HCEC 1CT (cell line): ENCODE results near the gene CDX1.

Experiments used
- DNase-seq: peaks from one replicate; pipeline ENCODE4 v3.0.0-alpha.2; 2017

CDX1 gene

DNA sequence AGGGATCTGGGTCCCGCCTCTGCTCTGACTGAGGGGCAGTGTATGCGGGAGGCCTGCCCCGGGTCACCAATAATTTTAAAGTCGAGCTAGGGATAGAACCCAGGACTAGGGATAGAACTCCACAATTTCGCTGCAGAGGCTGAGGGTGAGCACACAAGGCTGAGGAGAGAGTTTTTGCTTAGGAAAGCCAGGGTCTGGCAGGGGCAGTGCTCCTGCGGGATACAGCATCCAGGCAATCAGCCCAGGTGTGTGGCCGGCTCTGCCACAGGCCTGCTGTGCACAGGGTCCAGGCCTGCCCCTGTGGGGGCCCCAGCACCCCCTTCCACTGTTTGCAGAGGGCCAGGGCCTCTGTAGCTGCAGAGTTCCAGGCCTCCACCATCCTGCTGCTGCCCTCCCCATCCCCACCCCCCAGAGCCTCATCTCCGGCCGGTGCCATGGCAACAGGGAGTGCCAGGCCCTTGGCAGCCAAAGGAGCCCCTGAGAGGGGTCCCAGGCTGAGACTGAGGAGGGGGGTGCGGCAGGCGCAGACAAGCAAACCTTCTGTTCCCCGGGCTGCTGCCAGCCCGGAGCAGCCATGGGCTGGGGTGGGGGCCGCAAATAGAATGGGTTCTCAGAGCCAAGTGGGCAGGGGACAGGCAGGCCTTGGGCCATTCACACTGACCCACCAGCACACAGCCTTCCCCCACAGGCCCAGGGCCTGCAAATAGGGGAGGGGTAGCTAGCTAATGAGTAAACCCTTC is 19.5 kb upstream of the CDX1 start:
- DNase-seq = no peak

DNA sequence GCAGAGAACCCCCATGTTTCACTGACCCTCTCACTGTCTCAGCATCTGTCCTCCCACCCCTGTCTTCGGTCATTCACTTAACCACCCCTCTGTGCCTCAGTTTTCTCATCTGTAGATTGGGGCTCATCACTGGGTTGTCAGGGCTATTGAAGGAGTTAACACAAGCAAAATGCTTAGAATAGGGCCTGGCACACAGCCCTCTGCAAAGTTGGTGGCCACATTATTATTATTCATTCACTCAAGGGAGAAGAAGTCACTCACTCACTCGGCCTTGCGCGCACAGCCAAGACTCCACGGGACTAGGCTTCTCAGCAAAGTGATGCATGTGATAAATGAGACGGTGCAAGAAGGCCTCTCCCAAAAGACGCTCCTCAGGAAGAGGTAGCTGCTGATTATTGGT is 18.9 kb upstream of the CDX1 start:
- no peak for DNase-seq

DNA sequence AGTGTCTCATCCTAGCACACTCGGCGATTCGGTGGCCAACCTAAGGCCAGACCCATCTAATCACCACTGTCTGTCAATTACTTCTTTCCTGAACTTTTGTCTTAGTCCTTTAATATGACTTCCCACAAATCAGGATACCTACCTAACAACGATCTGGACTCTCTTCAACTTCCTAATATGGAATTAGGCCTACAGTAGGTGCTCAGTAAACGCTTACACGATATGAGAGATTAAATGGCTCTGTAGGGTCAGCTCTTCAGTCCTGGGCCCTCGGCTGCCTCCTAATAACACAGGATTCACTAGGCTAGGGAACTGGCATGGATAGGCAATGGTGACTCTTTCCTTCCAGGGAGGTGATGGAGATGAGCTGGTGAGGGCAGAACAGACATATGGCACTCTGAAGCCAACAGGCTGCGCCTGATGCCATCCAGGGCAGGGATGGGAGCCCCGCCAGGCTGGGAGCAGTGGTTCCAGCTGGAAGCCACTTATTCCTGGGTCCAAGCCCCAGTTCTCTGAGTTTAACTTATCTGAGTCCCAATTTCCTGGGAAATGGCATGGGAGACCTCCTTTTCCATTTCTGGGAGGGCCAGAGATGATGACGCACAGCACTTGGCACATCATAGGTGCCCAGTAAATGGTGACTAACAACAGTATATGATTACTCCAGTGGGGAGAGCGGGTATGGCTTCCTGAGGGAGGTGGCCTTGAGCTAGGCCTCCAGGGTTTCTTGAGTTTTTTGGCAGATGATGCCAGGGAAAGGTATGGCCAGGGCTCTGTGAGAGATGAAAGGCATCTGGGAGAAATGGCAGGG is 18.3 kb upstream of the CDX1 start:
- no peak for DNase-seq

DNA sequence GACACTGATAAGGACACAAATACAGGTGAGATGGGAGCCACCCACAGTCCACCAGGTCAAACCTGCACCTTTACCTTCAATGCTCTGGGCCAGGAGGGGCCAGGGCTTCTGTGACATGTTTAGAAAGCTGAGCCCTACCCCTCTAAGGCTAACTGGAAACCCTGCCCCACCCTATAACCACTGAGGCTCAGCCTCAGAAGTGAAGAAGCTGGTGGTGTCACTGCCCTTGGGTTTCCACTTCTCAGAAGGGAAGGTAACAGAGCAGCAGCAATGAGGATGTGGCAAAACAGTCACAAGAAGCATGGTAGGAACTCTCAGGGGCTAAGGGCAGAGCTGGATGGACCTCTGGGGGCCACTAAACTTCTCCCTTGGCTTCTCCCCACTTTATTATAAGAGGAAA is 17.0 kb upstream of the CDX1 start:
- no peak for DNase-seq

DNA sequence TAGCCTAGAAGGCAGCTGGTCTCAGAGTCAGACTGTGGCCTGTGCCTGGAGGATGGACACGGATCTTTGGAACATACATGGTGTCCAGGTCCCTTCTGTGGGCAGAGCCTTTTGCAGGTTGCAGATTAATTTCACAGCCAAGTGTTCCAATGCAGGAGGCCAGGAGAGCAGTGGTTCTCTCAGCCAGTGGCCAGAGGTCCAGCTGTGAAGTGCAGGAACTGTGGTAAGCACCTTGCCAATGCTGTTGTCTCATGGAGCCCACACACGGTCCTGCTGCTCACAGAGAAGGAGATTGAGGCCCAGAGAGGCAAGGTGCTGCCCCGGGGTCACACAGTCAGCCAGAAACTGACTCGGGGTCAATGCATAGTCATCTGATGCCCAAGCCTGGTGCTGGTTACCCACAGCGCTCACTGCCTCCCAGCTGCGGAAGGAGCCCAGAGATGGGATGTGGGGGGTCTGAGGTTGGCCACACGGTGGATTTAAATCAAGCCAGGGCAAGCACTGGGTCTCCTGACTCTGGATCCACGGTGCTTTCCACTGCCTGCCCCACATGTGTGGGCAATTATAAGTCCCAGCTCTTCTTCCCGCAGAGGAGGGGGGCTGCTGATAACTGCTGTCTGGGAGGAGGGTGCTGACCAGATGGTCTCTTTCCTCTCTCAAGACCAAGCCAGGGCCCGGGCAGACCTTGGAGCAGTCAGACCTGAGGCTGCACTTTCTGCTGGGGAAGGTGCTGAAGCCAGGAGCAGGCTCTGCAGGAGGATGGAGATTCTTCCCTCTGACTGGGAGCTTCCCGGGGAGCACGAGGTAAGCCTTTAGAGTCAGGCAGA is 13.7 kb upstream of the CDX1 start:
- no peak for DNase-seq

DNA sequence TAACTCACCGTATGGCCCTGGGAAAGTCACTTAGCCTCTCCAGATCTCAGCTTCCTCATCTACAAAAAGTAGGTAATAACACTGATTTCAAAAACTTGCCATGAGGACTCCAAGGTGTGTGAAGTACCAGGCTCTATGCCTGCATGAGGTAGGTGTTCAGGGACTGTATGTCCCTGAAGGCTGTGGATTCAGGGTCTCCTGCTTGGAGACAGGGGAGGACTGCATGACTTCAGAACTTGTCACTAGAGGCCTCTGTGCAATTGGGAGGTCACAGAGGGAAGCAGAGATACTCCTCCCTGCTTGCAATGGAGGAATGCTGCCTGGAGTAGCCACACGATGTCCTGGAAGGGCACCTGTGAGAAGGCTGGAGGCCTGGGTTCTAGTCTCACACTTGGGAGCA is 13.1 kb upstream of the CDX1 start:
- no peak for DNase-seq

DNA sequence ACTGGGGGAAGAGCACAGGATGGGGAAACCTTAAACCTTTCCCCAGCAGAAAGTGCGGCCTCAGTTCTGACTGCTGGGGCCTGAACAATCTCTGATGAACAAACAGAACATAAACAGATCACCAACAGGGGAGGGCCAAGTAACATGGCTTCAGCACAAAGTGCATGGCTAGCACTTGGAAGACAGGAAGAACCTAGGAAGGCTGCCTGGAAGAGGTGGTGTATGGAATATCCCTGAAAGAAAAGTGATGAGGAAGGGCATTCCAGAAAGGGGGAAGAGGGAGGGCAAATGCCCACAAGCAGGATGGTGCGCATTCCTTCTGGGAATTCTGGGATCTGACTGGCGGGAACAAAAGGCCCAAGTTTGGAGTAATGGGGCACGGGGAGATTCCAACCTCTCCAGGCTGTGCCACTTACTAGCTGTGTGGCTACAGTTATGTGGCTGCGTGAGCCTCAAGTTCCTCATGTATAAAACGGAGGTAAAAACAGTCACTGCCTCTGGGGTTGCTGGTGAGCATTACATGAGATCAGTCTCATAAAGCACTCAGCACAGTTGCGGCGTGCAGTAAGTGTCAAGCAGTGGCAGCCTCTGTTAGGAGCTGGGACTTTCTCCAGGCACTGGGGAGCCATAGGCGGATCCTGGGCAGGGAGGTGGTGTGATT is 12.5 kb upstream of the CDX1 start:
- DNase-seq = peak; percentile 63

DNA sequence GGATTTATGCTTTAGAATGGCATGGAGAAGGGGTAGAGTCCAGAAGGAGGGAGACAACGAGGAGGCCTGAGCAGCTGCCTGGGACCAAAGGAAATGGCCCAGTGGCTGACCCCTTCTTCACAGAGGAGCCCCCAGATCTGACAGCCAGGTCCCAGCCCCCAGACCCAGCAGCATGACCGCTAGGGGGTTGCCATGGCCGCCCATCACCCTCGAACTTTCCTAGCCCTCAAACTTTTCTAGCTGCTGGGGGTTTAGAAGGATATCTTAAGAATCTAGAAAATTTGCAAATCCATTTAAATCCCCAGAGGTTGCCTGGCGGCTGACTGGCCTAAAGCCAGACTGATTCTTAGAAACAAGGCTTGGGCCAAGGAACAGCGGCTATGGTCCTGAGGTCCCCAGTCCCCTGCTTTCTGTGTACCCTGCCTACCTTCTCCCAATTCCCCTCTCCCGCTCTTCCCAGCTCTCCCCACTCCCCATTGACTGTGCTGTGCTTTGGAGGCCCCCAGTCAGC is 11.9 kb upstream of the CDX1 start:
- no peak for DNase-seq

DNA sequence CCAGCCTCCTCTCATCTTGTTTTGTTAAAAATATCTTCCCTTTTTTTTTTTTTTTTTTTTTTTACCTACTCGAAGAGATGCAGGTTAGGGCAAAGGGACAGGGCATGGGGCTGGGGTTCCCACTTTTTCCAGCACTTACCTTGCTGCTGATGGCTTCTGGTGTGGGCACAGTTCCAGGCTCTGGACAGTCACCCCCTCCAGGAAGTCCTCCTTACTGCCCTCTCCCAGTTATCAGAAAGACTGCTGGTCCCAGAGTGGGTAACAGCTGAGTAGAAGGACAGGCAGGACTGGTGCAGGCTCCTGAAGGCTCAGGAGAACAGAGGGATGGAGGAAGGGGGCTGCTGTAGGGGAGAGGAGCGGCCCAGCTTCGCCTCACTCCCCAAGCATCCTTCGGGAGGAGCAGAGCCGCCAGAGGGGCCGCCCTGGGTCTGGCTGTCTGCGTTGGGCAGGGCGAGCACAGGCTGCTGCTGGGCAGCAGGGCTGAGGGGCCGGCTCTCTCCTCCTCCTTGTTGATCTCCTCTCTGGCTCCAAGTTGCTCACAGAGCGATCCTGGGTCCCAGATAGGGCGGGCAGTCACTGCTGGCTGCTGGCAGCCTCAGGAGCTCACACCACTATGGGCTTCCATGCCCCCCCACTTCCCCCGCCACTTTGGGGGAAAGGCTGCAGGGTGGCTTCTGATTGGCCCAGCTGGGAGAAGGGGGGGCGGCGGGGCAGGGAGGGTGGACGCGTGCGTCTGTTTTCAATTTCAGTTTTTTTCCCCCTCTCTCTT is 11.1 kb upstream of the CDX1 start, which contains the start of gene PDGFRB:
PDGFRB (minus strand) TSS at position 588 of the 769 bp plus-strand sequence. CDS start 18,798 bp downstream, outside the sequence.
- DNase-seq = peak; percentile 76

DNA sequence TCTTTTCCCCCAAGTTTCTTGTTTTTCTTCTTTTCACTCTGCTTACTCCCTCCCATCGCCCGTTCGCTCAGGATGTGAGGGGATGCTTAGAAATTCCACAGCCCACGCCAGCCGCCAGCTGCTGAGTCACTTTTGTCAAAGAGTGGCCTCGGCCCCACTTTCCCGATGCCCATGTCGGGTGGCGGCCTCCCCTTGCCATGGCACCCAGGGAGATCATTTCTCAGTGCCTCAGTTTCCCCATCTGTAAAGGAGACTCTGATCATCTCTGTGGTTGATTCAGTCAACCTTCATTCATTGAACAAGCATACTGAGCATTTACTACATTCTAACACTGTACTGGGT is 10.6 kb upstream of the CDX1 start:
- DNase-seq = no peak

DNA sequence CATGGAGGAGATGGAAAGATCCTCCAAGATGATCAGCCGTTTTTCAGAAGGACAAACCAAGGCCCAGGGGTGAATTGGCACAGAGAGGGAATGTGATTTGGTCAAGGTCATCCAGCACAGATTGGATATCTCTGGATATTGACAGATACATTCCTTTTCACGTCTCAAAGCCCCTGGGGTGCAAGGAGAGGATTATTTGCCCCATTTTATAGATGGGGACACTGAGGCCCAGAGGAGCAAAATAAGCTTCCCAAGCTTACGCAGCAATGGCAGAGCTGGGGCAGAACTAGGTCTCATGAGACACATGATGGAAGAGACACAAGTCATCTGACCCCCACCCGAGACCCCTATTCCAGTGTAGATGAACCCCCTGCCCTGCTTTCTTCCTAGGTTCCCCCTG is 10.0 kb upstream of the CDX1 start:
- no peak for DNase-seq

DNA sequence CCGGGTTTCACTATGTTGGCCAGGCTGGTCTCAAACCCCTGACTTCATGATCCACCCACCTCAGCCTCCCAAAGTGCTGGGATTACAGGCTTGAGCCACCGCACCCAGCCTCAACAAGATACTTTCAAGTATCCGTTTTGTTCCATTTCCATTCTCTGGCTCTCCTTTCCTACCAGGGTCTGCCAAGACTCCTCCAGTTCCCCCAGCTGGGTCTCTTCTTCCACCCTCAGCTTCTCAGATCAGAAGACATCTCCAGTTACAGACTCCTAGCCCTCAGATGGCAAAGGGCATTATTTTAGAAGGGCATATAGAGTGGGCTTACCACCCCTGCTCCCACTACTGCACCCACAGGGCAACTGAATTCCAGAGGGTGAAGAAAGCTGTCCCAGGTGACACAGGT is 9.4 kb upstream of the CDX1 start:
- no peak for DNase-seq

DNA sequence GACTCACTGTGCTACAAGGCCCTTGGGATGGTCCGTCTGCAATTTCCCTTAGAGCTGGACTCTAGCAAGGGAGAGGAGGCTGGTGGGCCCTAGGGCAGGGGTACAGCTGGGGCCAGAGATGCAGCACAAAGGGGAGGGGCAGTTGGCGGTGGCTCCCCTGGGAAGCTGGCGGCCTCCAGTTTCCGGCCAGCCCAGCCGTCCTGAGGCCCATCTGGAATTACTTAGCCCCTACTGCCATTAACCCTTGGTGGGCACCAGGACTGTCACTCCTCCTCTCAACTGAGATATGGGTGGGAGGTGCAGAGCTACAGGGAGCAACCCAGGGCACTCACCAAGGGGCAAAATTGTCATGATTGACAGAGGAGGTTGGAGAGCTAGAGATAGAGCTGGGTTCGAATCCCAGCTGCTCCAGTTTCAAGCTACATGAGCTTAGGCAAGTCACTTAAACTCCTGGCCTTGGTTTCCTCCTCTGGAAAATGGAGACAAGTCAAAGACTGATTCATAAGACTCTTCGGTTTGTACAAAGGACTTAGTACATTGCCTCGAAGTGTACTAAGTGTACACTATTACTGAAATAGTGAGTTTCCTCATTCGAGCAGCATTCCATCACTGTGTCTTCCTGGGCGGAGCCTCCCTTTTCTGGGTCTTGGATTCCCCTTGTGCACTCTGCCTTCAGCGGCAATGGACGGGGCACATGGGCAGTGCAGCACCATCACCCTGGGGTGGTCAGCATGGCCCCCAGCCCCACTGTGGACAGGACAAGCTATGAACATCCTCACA is 8.2 kb upstream of the CDX1 start:
- no peak for DNase-seq

DNA sequence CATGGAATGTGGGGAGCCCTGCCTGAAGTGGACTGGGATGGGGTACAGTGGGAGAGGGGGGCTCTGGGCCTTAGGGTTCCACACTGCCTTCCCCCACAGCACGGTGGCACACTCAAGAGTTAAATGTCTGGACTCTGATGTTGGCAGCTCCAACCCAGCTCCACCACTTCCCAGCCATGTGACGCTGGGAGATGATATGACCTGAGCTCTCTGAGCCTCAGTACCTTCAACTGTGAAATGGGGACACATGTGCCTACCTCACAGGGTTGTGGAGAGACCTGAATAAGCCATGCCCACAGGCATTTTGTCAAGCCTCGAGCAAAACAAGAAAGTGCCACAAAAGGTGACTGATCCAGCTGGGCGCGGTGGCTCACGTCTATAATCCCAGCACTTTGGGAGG is 7.5 kb upstream of the CDX1 start:
- no peak for DNase-seq

DNA sequence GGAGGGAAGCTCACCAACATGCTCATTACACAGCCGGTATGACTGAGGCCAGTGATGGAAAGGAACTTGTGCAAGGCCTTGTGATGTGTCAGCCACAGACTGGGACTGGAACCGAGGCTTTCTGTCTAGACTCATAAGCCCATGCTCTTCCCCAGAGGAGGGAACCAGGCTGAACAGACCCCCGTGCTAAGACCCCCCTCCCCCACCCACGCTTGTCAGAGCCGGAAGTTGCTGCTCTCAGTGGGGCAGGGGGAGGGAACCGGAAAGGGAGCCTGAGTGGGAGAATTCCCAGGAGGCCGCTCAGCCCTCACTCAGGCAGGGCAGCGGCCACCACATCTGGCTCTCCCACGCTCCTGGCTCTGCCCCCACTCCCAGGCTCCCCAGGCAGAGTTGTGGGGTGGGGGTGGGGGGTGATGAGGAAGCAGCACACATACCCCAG is 6.8 kb upstream of the CDX1 start:
- DNase-seq = peak; percentile 45

DNA sequence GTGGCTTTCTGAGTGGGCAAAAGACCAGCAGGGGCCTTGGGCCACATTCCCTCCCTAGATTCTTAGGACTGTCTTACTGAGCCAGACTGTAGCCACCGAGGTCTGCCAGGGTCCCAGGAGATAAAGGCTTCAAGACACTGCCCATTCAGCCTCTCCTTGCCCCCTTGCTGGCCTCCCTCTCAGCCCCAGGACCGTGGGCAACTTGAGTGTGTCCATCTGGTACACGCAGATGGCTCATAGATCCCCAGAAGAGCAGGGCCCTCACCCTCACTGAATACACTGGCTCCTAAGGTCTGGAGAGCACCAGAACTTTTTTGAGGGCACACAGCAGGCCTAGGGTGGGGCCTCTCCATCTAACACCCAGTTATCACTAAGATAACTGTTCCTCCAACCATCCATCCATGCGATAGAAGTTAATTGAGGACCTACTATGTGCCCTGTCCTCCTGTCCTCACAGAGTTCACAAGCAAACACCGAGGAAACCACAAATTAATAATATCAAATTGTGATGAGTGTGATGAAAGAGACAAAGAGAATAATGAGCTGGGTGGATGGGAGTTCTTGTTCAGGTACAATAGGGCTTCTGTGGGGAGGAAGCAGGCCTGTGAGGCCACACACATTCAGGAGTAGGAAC is 6.0 kb upstream of the CDX1 start:
- no peak for DNase-seq

DNA sequence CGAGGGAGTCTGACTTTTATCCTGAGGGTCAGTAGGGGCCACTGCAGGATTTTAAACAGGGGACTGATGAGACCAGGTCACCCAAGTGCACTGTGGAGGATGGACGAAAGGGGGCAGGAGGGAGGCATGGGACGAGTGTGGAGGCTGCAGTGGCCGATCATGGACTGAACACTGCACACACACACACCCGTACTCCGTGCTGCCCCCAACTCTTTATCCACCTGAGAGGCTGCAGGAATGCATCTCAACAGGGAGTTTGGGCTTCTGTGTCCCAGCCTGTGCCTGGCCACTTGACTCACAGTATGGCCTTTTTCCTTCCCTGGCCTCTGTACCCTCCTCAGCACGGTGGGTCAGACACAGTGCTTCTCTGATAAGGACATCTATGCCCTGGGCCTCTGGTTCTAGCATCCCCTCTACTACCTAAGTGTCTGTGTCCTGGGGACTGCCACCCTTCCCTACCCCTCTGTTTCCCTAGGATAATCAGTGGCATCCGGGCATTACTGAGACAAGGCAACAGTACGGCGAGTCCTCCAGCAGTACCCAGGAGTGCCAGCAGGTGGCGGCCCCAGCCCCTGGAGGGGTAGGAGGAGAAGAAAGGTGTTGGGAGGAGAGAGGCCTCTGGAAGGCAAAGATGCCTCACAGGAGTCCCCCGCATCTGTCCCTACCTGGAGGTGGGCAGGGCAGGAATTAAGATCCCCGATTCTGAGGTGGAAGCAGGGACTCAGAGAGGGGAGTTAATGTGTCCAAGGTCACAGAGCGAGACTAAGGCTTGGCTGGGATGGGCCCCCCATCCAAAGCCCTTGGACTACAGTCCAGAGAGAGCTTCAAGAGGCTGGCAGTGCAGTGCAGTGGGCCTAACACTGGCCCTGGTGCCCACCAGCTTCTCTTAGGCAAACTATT is 5.1 kb upstream of the CDX1 start:
- peak; percentile 60 for DNase-seq

DNA sequence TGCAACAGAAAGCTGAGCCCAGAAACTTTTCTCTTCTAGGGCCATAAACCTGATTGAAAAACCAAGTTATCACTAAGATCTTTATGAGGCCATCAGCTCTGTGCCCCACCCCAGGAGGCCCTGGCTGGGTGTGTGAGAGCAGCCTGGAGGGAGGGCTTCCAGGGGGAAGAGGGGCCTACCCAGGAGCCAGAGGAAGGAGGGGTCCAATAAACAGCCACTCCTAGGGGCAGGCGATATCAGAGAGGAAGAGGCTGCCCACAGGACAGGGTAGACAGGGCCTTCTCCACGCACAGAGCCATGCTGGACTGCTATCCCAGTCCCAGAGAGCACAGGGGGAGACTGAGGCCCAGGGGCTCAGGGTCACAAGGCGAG is 4.5 kb upstream of the CDX1 start:
- DNase-seq = no peak

DNA sequence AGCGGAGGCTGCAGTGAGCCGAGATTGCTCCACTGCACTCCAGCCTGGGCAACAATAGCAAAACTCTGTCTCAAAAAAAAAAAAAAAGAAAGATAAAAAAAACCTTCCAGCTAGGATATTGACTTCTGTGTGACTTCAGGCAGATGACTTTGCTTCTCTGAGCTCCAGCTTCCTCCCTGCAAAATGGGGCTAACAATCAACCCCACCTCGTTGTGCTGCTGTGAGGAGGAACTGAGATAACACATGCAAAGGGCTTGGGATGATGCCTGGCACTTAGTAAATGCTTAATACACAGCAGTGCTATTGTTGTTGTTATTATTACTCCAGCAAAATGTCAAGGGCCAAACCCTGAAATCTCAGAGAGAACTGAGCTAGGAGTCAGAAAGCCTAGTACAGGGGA is 3.5 kb upstream of the CDX1 start:
- DNase-seq = no peak
